ENCODE data around the gene LPAR3. TPM values are rescaled to one million over a fixed set of nuclear protein-coding genes. Genes with fewer than 3 reads are reported as not detected.

LPAR3 gene
- total and polyA plus RNA-seq, 5 experiments from 2014 or later: 0.40 to 2.3 (median 1.4) TPM

- DNase-seq: no peak
- POLR2A ChIA-PET: no interaction called here
- no peaks in the 10 kb centered on the region for H3K36me3 Mint-ChIP-seq
- peaks cover 0 to 4% (median 0%) of the 10 kb centered on the region in 4 donors for H3K4me1 Mint-ChIP-seq
- ATAC-seq: no peak
- no peak overlapping the region for H3K4me3 Mint-ChIP-seq
- peaks cover 0 to 1% (median 0%) of the 10 kb centered on the region in 5 donors for H3K27me3 Mint-ChIP-seq
- H3K9me3 Mint-ChIP-seq: no peaks in the 10 kb centered on the region
- H3K27ac Mint-ChIP-seq: no peak overlapping the region
Observed at GRCh38 chr1:84834419-84835064, 58.5 kb downstream of the LPAR3 start.

- no peak for DNase-seq
- no peak overlapping the region for H3K27ac Mint-ChIP-seq
Observed at GRCh38 chr1:84833194-84833593, 59.8 kb downstream of the LPAR3 start.

GRCh38 chr1:84830136-84830535 lies 62.9 kb downstream of the LPAR3 start:
- ATAC-seq: no peak
- no peak for DNase-seq
- peaks cover 0 to 3% (median 0%) of the 10 kb centered on the region in 5 donors for H3K27me3 Mint-ChIP-seq
- peaks cover 0 to 5% (median 0%) of the 10 kb centered on the region in 4 donors for H3K4me1 Mint-ChIP-seq
- H3K4me3 Mint-ChIP-seq: no peak overlapping the region
- no peaks in the 10 kb centered on the region for H3K9me3 Mint-ChIP-seq
- no peaks in the 10 kb centered on the region for H3K36me3 Mint-ChIP-seq
- POLR2A ChIA-PET: no interaction called here
- no peak overlapping the region for H3K27ac Mint-ChIP-seq

More at GRCh38 chr1:84833194-84833593, 59.8 kb downstream of the LPAR3 start:
- Mint-ChIP-seq H3K27me3 (peaks cover 0 to 3% (median 0%) of the 10 kb centered on the region in 5 donors), H3K9me3 (no peaks in the 10 kb centered on the region), H3K4me1 (peaks cover 0 to 5% (median 0%) of the 10 kb centered on the region in 4 donors), H3K36me3 (no peaks in the 10 kb centered on the region), H3K4me3 (no peak overlapping the region)
- ATAC-seq: no peak
- POLR2A ChIA-PET: no interaction called here

- Mint-ChIP-seq H3K27me3 (peaks cover 0 to 3% (median 0%) of the 10 kb centered on the region in 5 donors), H3K27ac (no peak overlapping the region), H3K4me3 (no peak overlapping the region), H3K36me3 (no peaks in the 10 kb centered on the region), H3K4me1 (peaks cover 0 to 3% (median 0%) of the 10 kb centered on the region in 4 donors), H3K9me3 (no peaks in the 10 kb centered on the region)
- no peak for DNase-seq
- no peak for ATAC-seq
- POLR2A ChIA-PET: no interaction called here
Observed at GRCh38 chr1:84827976-84828375, 65.0 kb downstream of the LPAR3 start.

GRCh38 chr1:84827555-84827954 lies 65.5 kb downstream of the LPAR3 start:
- Mint-ChIP-seq H3K36me3 (no peaks in the 10 kb centered on the region), H3K9me3 (no peaks in the 10 kb centered on the region), H3K4me1 (peaks cover 0 to 3% (median 0%) of the 10 kb centered on the region in 4 donors), H3K27me3 (peaks cover 0 to 3% (median 0%) of the 10 kb centered on the region in 5 donors), H3K27ac (no peak overlapping the region), H3K4me3 (no peak overlapping the region)
- DNase-seq (no peak), ATAC-seq (no peak)
- POLR2A ChIA-PET: no interaction called here

- no peak for DNase-seq
- ATAC-seq: no peak
- no peak overlapping the region for H3K27ac Mint-ChIP-seq
- POLR2A ChIA-PET: no interaction called here
- H3K4me3 Mint-ChIP-seq: no peak overlapping the region
- peaks cover 0 to 6% (median 0%) of the 10 kb centered on the region in 4 donors for H3K4me1 Mint-ChIP-seq
- peaks cover 0 to 3% (median 0%) of the 10 kb centered on the region in 5 donors for H3K27me3 Mint-ChIP-seq
- H3K9me3 Mint-ChIP-seq: no peaks in the 10 kb centered on the region
- no peaks in the 10 kb centered on the region for H3K36me3 Mint-ChIP-seq
Observed at GRCh38 chr1:84825161-84825560, 67.8 kb downstream of the LPAR3 start.

- POLR2A ChIA-PET: no interaction called here
- Mint-ChIP-seq H3K4me3 (no peak overlapping the region), H3K27me3 (no peaks in the 10 kb centered on the region), H3K9me3 (no peaks in the 10 kb centered on the region), H3K4me1 (peaks cover 2 to 8% (median 7%) of the 10 kb centered on the region in 4 donors), H3K36me3 (no peaks in the 10 kb centered on the region), H3K27ac (no peak overlapping the region)
- no peak for DNase-seq
- no peak for ATAC-seq
Observed at GRCh38 chr1:84823991-84824390, 69.0 kb downstream of the LPAR3 start.

GRCh38 chr1:84823511-84823910 lies 69.5 kb downstream of the LPAR3 start:
- DNase-seq (no peak), ATAC-seq (no peak)
- Mint-ChIP-seq H3K36me3 (no peaks in the 10 kb centered on the region), H3K27ac (no peak overlapping the region), H3K4me3 (no peak overlapping the region), H3K4me1 (peaks cover 7 to 13% (median 11%) of the 10 kb centered on the region in 4 donors), H3K27me3 (no peaks in the 10 kb centered on the region), H3K9me3 (no peaks in the 10 kb centered on the region)
- POLR2A ChIA-PET: no interaction called here

- Mint-ChIP-seq H3K27me3 (peaks cover 0 to 4% (median 0%) of the 10 kb centered on the region in 5 donors), H3K4me1 (peaks cover 0 to 1% (median 0%) of the 10 kb centered on the region in 4 donors), H3K9me3 (no peaks in the 10 kb centered on the region), H3K36me3 (no peaks in the 10 kb centered on the region), H3K4me3 (no peak overlapping the region), H3K27ac (no peak overlapping the region)
- POLR2A ChIA-PET: no interaction called here
- DNase-seq: no peak
- no peak for ATAC-seq
Observed at GRCh38 chr1:84810343-84810742, 82.7 kb downstream of the LPAR3 start.

- no peaks in the 10 kb centered on the region for H3K9me3 Mint-ChIP-seq
- DNase-seq (no peak), ATAC-seq (no peak)
- no peaks in the 10 kb centered on the region for H3K36me3 Mint-ChIP-seq
- POLR2A ChIA-PET: no interaction called here
- no peak overlapping the region for H3K27ac Mint-ChIP-seq
- H3K27me3 Mint-ChIP-seq: peaks cover 0 to 4% (median 0%) of the 10 kb centered on the region in 5 donors
- peaks cover 0 to 1% (median 0%) of the 10 kb centered on the region in 4 donors for H3K4me1 Mint-ChIP-seq
- no peak overlapping the region for H3K4me3 Mint-ChIP-seq
Observed at GRCh38 chr1:84809023-84809422, 84.0 kb downstream of the LPAR3 start.

GRCh38 chr1:84803604-84804003 lies 89.4 kb downstream of the LPAR3 start:
- Mint-ChIP-seq H3K9me3 (no peaks in the 10 kb centered on the region), H3K36me3 (no peaks in the 10 kb centered on the region), H3K27me3 (peaks cover 0 to 8% (median 0%) of the 10 kb centered on the region in 5 donors), H3K27ac (no peak overlapping the region), H3K4me1 (peaks cover 0 to 5% (median 2%) of the 10 kb centered on the region in 4 donors), H3K4me3 (no peak overlapping the region)
- no peak for ATAC-seq
- POLR2A ChIA-PET: no interaction called here
- no peak for DNase-seq

- POLR2A ChIA-PET: interaction anchor here (0.7 kb wide), 1 partner anchor 28 kb away, joined by 3 read pairs; no protein-coding TSS in a partner anchor
- H3K9me3 Mint-ChIP-seq: no peaks in the 10 kb centered on the region
- H3K36me3 Mint-ChIP-seq: no peaks in the 10 kb centered on the region
- H3K4me1 Mint-ChIP-seq: peaks cover 0 to 8% (median 6%) of the 10 kb centered on the region in 4 donors
- no peak overlapping the region for H3K27ac Mint-ChIP-seq
- ATAC-seq (no peak), DNase-seq (no peak)
- no peak overlapping the region for H3K4me3 Mint-ChIP-seq
- peaks cover 0 to 8% (median 0%) of the 10 kb centered on the region in 5 donors for H3K27me3 Mint-ChIP-seq
Observed at GRCh38 chr1:84802567-84803232, 90.3 kb downstream of the LPAR3 start.

Data from naive thymus-derived CD8-positive, alpha-beta T cell (primary cell).